ENCODE results near the gene DEFB113.

DNA sequence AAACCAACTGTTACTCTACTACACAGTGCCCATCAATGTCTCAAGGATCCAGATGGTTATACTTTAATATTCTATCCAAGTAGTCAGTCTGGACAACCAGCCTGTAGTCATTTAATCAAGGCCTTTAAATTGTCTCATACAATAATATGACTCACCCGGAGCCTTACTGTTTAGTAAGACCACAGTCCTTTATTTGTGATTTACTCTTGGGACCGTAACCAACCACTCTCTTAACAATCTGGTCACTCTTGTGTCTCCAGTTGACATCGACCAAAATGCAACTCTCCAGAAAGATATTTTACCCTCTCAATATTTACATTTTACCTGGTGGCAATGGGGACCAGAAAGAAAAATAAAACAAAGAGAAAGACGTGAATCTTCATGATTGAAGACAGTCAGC, 20.4 kb downstream of the DEFB113 start:
- TF ChIP-seq EP300 (conservative IDR thresholded peaks at IDR 0.05; ENCODE audit: poor library complexity, severe bottlenecking), result no peak
- TF ChIP-seq TAF1 (IDR thresholded peaks at IDR 0.05; ENCODE audit: low read depth), result no peak
- TF ChIP-seq RAD21 (conservative IDR thresholded peaks at IDR 0.05), result no peak
- TF ChIP-seq, protein P1, sequence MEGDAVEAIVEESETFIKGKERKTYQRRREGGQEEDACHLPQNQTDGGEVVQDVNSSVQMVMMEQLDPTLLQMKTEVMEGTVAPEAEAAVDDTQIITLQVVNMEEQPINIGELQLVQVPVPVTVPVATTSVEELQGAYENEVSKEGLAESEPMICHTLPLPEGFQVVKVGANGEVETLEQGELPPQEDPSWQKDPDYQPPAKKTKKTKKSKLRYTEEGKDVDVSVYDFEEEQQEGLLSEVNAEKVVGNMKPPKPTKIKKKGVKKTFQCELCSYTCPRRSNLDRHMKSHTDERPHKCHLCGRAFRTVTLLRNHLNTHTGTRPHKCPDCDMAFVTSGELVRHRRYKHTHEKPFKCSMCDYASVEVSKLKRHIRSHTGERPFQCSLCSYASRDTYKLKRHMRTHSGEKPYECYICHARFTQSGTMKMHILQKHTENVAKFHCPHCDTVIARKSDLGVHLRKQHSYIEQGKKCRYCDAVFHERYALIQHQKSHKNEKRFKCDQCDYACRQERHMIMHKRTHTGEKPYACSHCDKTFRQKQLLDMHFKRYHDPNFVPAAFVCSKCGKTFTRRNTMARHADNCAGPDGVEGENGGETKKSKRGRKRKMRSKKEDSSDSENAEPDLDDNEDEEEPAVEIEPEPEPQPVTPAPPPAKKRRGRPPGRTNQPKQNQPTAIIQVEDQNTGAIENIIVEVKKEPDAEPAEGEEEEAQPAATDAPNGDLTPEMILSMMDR (IDR thresholded peaks at IDR 0.05; ENCODE audit: poor library complexity, severe bottlenecking), result no peak
- no peak for TF ChIP-seq POLR2AphosphoS5 (IDR thresholded peaks at IDR 0.05)
- TF ChIP-seq, protein P2, sequence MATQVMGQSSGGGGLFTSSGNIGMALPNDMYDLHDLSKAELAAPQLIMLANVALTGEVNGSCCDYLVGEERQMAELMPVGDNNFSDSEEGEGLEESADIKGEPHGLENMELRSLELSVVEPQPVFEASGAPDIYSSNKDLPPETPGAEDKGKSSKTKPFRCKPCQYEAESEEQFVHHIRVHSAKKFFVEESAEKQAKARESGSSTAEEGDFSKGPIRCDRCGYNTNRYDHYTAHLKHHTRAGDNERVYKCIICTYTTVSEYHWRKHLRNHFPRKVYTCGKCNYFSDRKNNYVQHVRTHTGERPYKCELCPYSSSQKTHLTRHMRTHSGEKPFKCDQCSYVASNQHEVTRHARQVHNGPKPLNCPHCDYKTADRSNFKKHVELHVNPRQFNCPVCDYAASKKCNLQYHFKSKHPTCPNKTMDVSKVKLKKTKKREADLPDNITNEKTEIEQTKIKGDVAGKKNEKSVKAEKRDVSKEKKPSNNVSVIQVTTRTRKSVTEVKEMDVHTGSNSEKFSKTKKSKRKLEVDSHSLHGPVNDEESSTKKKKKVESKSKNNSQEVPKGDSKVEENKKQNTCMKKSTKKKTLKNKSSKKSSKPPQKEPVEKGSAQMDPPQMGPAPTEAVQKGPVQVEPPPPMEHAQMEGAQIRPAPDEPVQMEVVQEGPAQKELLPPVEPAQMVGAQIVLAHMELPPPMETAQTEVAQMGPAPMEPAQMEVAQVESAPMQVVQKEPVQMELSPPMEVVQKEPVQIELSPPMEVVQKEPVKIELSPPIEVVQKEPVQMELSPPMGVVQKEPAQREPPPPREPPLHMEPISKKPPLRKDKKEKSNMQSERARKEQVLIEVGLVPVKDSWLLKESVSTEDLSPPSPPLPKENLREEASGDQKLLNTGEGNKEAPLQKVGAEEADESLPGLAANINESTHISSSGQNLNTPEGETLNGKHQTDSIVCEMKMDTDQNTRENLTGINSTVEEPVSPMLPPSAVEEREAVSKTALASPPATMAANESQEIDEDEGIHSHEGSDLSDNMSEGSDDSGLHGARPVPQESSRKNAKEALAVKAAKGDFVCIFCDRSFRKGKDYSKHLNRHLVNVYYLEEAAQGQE (IDR thresholded peaks at IDR 0.05; ENCODE audit: borderline replicate concordance), result no peak
- TF ChIP-seq EZH2 (IDR thresholded peaks at IDR 0.05; ENCODE audit: borderline replicate concordance, insufficient read depth, low read length, poor library complexity, severe bottlenecking), result no peak
- TF ChIP-seq SMC3 (conservative IDR thresholded peaks at IDR 0.05; ENCODE audit: poor library complexity), result no peak
- TF ChIP-seq MXI1 (conservative IDR thresholded peaks at IDR 0.05; ENCODE audit: poor library complexity, severe bottlenecking), result no peak
